HCT116 (cell line): ENCODE measurements around the gene KASH5. TPM values are rescaled to one million over a fixed set of nuclear protein-coding genes. Genes with fewer than 3 reads are reported as not detected.

Experiments used
- ATAC-seq: fragments of 200-7000 bp; cut with Tn5 transposase; 2 replicates; pipeline ENCODE4 v1.9.1; 2020; ENCODE audit warnings: mild to moderate bottlenecking, moderate library complexity
- BruUV-seq: library from RNA; stranded (reverse); fragments of 400-500 nt; replicated peaks from 2 replicates; lab custom pipeline; 2021; lab: Mats Ljungman, UMichigan
- CTCF ChIA-PET: fragments of 300-600 bp; sonication (Branson Sonifier 250); formaldehyde crosslinking; loops from one replicate; lab custom pipeline; 2021; ENCODE audit warnings: antibody characterized with exemption; lab: Charles Lee
- POLR2A ChIA-PET: fragments of 300-600, 350-600 bp; sonication (Branson Sonifier 250); formaldehyde crosslinking; loops from one replicate; lab custom pipeline; 2021; ENCODE audit warnings: antibody characterized with exemption; lab: Charles Lee
- RAD21 ChIA-PET, 2 experiments: fragments of 300-600 bp; sonication (Branson Sonifier 250); formaldehyde crosslinking; loops; one replicate each; lab custom pipeline; 2023; ENCODE audit warnings: low total read pairs in 2 of 2; ENCODE audit not compliant: uncharacterized antibody in 2 of 2, unreplicated experiment in 2 of 2, low non-redundant PET in 1 of 2; lab: Charles Lee
- DNase-seq: peaks from one replicate; pipeline ENCODE4 v3.0.0-alpha.2; 2010; ENCODE audit warnings: low read depth, low spot score
- H2AFZ ChIP-seq: fragments of 200-600 bp; shearing (Covaris generic), sonication (generic); 2 replicates; pipeline ENCODE4 v1.6.1; 2017; ENCODE audit warnings: low read depth, mixed run types, mixed read lengths, antibody characterized with exemption, low read length; ENCODE audit not compliant: poor library complexity, severe bottlenecking
- H3K27ac ChIP-seq: 2 replicates; pipeline ENCODE4 v1.5.1; 2012; ENCODE audit warnings: low read depth, low read length
- H3K27me3 ChIP-seq: fragments of 200-600 bp; sonication (generic); 2 replicates; pipeline ENCODE4 v1.6.1; 2016; ENCODE audit warnings: mixed run types, low read length, mixed read lengths; ENCODE audit not compliant: insufficient read depth
- H3K36me3 ChIP-seq, 2 experiments: fragments of 200-500 bp in 1 of 2; fragments of 200-600 bp in 1 of 2; sonication (Bioruptor generic) in 1 of 2; sonication (generic) in 1 of 2; 2 replicates each; pipeline versions ENCODE4 v1.5.1 to v1.6.1; 2014 to 2016; ENCODE audit warnings: low read length in 2 of 2, inconsistent platforms in 1 of 2, mixed read lengths in 1 of 2, mixed run types in 1 of 2; ENCODE audit not compliant: insufficient read depth in 2 of 2, control insufficient read depth in 1 of 2
- H3K4me1 ChIP-seq, 2 experiments: fragments of 200-600 bp in 1 of 2; sonication (generic) in 1 of 2; 2 replicates each; pipeline versions ENCODE4 v1.5.1 to v1.6.1; 2012 to 2017; ENCODE audit warnings: low read length in 2 of 2, inconsistent platforms in 1 of 2, mild to moderate bottlenecking in 1 of 2, mixed read lengths in 1 of 2, mixed run types in 1 of 2, moderate library complexity in 1 of 2; ENCODE audit not compliant: insufficient read depth in 2 of 2, control insufficient read depth in 1 of 2
- H3K4me2 ChIP-seq: fragments of 200-600 bp; sonication (generic); 2 replicates; pipeline ENCODE4 v1.6.1; 2017; ENCODE audit warnings: mixed run types, low read length, mixed read lengths
- H3K4me3 ChIP-seq, 2 experiments: fragments of 200-600 bp in 1 of 2; sonication (generic) in 1 of 2; replicated peaks in 1 of 2; 2 replicates each; pipeline ENCODE4 v1.5.1; 2011 to 2016; ENCODE audit warnings: low read length in 2 of 2, control low read depth in 1 of 2, low read depth in 1 of 2, mild to moderate bottlenecking in 1 of 2, mixed read lengths in 1 of 2, mixed run types in 1 of 2
- H3K79me2 ChIP-seq: fragments of 200-600 bp; sonication (generic); 2 replicates; pipeline ENCODE4 v1.6.1; 2017; ENCODE audit warnings: mild to moderate bottlenecking, mixed run types, low read length, moderate library complexity, mixed read lengths; ENCODE audit not compliant: insufficient read depth
- H3K9ac ChIP-seq: fragments of 200-600 bp; sonication (generic); 2 replicates; pipeline ENCODE4 v1.6.1; 2016; ENCODE audit warnings: low read length, mixed read lengths
- H3K9me2 ChIP-seq: fragments of 200-600 bp; sonication (generic), shearing (Covaris generic); 2 replicates; pipeline ENCODE4 v1.6.1; 2017; ENCODE audit warnings: mixed run types, mild to moderate bottlenecking, moderate library complexity; ENCODE audit not compliant: insufficient read depth
- H3K9me3 ChIP-seq, 2 experiments: fragments of 200-500 bp in 1 of 2; fragments of 200-600 bp in 1 of 2; sonication (Bioruptor generic) in 1 of 2; sonication (generic) in 1 of 2; 2 replicates each; pipeline ENCODE4 v1.6.1; 2014 to 2017; ENCODE audit warnings: low read length in 2 of 2, mixed read lengths in 2 of 2, inconsistent platforms in 1 of 2, low read depth in 1 of 2, mild to moderate bottlenecking in 1 of 2, mixed run types in 1 of 2, moderate library complexity in 1 of 2; ENCODE audit not compliant: control insufficient read depth in 1 of 2, insufficient read depth in 1 of 2
- H4K20me1 ChIP-seq: fragments of 200-600 bp; sonication (generic), shearing (Covaris generic); 2 replicates; pipeline ENCODE4 v1.6.1; 2017; ENCODE audit warnings: mixed run types, mild to moderate bottlenecking, moderate library complexity; ENCODE audit not compliant: insufficient read depth
- CBX3 ChIP-seq: IDR thresholded peaks from 2 replicates; pipeline ENCODE4 v1.6.1; 2012; ENCODE audit warnings: low read depth
- CTCF ChIP-seq, 3 experiments: fragments of 200-600 bp in 1 of 3; sonication (generic) in 1 of 3; IDR thresholded peaks in 2 of 3; conservative IDR thresholded peaks in 1 of 3; 2 replicates each; pipeline ENCODE4 v1.5.1; 2012 to 2017; ENCODE audit warnings: low read depth in 2 of 3, low read length in 2 of 3, antibody characterized with exemption in 1 of 3, borderline replicate concordance in 1 of 3, control low read depth in 1 of 3, mild to moderate bottlenecking in 1 of 3, mixed read lengths in 1 of 3, mixed run types in 1 of 3, moderate library complexity in 1 of 3; ENCODE audit not compliant: insufficient read depth in 1 of 3
- EGR1 ChIP-seq: IDR thresholded peaks from 2 replicates; pipeline ENCODE4 v1.6.1; 2012; ENCODE audit warnings: low read depth
- EZH2phosphoT487 ChIP-seq: fragments of 200-600 bp; IDR thresholded peaks from 2 replicates; pipeline ENCODE4 v1.6.1; 2018; ENCODE audit warnings: antibody characterized with exemption, borderline replicate concordance
- FOSL1 ChIP-seq: IDR thresholded peaks from 2 replicates; pipeline ENCODE4 v1.6.1; 2012; ENCODE audit warnings: low read depth
- POLR2A ChIP-seq: IDR thresholded peaks from 2 replicates; pipeline ENCODE4 v1.7.0; 2011; ENCODE audit warnings: borderline replicate concordance; ENCODE audit not compliant: insufficient read depth, insufficient read length; ENCODE audit errors: extremely low read depth
- RAD21 ChIP-seq: IDR thresholded peaks from 2 replicates; pipeline ENCODE4 v1.6.1; 2012; ENCODE audit warnings: low read depth, mild to moderate bottlenecking
- REST ChIP-seq: IDR thresholded peaks from 2 replicates; pipeline ENCODE4 v1.6.1; 2012; ENCODE audit warnings: low read depth
- SIN3A ChIP-seq: IDR thresholded peaks from 2 replicates; pipeline ENCODE4 v1.6.1; 2012; ENCODE audit warnings: low read depth
- TCF7L2 ChIP-seq: IDR thresholded peaks from 2 replicates; pipeline ENCODE4 v1.7.0; 2011; ENCODE audit warnings: borderline replicate concordance, inconsistent platforms; ENCODE audit not compliant: insufficient read depth, insufficient read length; ENCODE audit errors: extremely low read depth
- YY1 ChIP-seq: IDR thresholded peaks from 2 replicates; pipeline ENCODE4 v1.6.1; 2011; ENCODE audit warnings: low read length, low read depth, moderate library complexity, mild to moderate bottlenecking; ENCODE audit not compliant: insufficient replicate concordance; ENCODE audit errors: extremely low read depth
- ZFX ChIP-seq: fragments of 450-650 bp; IDR thresholded peaks from 2 replicates; pipeline ENCODE4 v1.6.1; 2017
- ZNF274 ChIP-seq: fragments of 200-500 bp; sonication (Bioruptor generic); IDR thresholded peaks from 2 replicates; pipeline ENCODE4 v1.6.1; 2014; ENCODE audit warnings: mild to moderate bottlenecking, low read depth, low read length, inconsistent platforms
- intact Hi-C: fragments of 100-400 bp; cut with micrococcal nuclease; formaldehyde crosslinking; loops from 2 replicates; pipeline ENCODE4 v1.10.0; 2022
- total RNA-seq: library from RNA; stranded (reverse); gene quantifications from one replicate; pipeline ENCODE4 v1.2.1, GENCODE V29; 2021; ENCODE audit not compliant: unreplicated experiment
- TF ChIP-seq, protein P1 (sequence below): IDR thresholded peaks from 2 replicates; pipeline ENCODE4 v1.6.1; 2012

KASH5 gene
- total RNA-seq, 1 experiment from 2014 or later = not detected

DNA sequence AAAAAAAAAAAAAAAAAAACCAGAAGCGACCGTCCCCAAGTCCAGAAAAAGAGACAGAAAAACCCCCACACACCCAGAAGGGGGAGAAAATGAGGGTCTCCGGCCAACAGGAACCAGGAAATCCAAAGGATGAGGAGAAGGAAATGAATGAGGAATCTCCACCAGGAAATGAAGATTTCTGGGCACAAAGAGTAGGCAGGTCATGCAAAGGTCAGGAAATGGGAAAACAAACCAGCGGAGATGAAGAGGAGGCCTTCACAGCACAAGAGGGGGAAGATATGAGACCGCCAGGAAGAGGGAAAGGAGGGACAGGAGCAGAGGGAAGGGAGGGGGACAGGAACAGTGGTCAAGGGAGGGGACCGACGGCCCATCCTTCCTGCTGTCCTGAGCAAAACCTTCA lies 31.7 kb upstream of the KASH5 start:
- Histone ChIP-seq H3K27me3 (no peaks in the 10 kb centered on the region), H3K79me2 (peaks cover 4% of the 10 kb centered on the region; the same call in 1 of the 2 replicates), H3K36me3 (peaks cover 9 to 25% of the 10 kb centered on the region in 2 experiments), H2AFZ (no peak overlapping the region), H3K27ac (no peak overlapping the region), H3K4me1 (peaks cover 0 to 14% of the 10 kb centered on the region in 2 experiments; a peak in 2 of 4 replicates), H3K9me2 (no peaks in the 10 kb centered on the region), H3K9me3 (no peaks in the 10 kb centered on the region), H3K4me3 (no peak overlapping the region), H4K20me1 (no peaks in the 10 kb centered on the region), H3K9ac (no peak overlapping the region), H3K4me2 (no peak overlapping the region)
- intact Hi-C loops = no loop called here
- TF ChIP-seq EGR1 (no peak), SIN3A (no peak), RAD21 (no peak), ZFX (no peak), POLR2A (no peak), TCF7L2 (no peak), CBX3 (no peak), EZH2phosphoT487 (no peak)
- ChIA-PET POLR2A (no interaction called here), RAD21 (no interaction called here), CTCF (no interaction called here)
- ATAC-seq (no peak), DNase-seq (no peak)
- BruUV-seq = no TSS peak

GRCh38 chr19:49357186-49357585 lies 30.9 kb upstream of the KASH5 start:
- intact Hi-C loops = no loop called here
- no peak overlapping the region for H2AFZ ChIP-seq
- H3K9me3 ChIP-seq = no peaks in the 10 kb centered on the region
- ChIA-PET POLR2A (no interaction called here), CTCF (no interaction called here), RAD21 (no interaction called here)
- no TSS peak for BruUV-seq
- no peak overlapping the region for H3K9ac ChIP-seq
- ATAC-seq = no peak
- no peaks in the 10 kb centered on the region for H4K20me1 ChIP-seq
- no peak for TF ChIP-seq CTCF (IDR thresholded peaks at IDR 0.05 in 2 of 3, conservative IDR thresholded peaks at IDR 0.05 in 1 of 3; ENCODE audit: borderline replicate concordance in 1 of 3, insufficient read depth in 1 of 3, low read depth in 2 of 3, low read length in 2 of 3)
- TF ChIP-seq FOSL1 = no peak
- no peak for TF ChIP-seq CBX3
- no peak for TF ChIP-seq REST
- TF ChIP-seq, protein P1, sequence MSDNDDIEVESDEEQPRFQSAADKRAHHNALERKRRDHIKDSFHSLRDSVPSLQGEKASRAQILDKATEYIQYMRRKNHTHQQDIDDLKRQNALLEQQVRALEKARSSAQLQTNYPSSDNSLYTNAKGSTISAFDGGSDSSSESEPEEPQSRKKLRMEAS = no peak
- TF ChIP-seq POLR2A = no peak
- TF ChIP-seq TCF7L2 = no peak
- no peak for TF ChIP-seq YY1
- TF ChIP-seq EZH2phosphoT487 = no peak
- TF ChIP-seq ZFX = no peak
- no peak for TF ChIP-seq ZNF274
- H3K79me2 ChIP-seq = peaks cover 4% of the 10 kb centered on the region; the same call in 1 of the 2 replicates
- H3K36me3 ChIP-seq = peaks cover 9 to 20% of the 10 kb centered on the region in 2 experiments
- H3K4me3 ChIP-seq = no peak overlapping the region
- H3K27ac ChIP-seq = no peak overlapping the region; the same call in 1 of the 2 replicates
- H3K4me2 ChIP-seq = no peak overlapping the region
- H3K27me3 ChIP-seq = no peaks in the 10 kb centered on the region
- peaks cover 0 to 15% of the 10 kb centered on the region in 2 experiments; a peak in 2 of 4 replicates for H3K4me1 ChIP-seq
- no peak for DNase-seq
- no peaks in the 10 kb centered on the region for H3K9me2 ChIP-seq
